ENCODE data around the gene OR13C3. TPM values are rescaled to one million over a fixed set of nuclear protein-coding genes. Genes with fewer than 3 reads are reported as not detected.

OR13C3 gene
- total RNA-seq (2011; cell fraction: chromatin; rRNA removed; ENCODE audit: low replicate concordance) = not detected in 2 replicates
- total RNA-seq (2011; cell fraction: nucleolus; rRNA removed) = not detected in 2 replicates
- total RNA-seq (2011; cell fraction: nucleoplasm; rRNA removed) = not detected in 2 replicates
- not detected in 2 replicates for total RNA-seq (2014; rRNA removed)
- total RNA-seq (2014; rRNA removed; fragmentation: Illumina TruSeq; extraction: Trizol) = not detected in 2 replicates
- total RNA-seq (2015; rRNA removed; fragmentation: Illumina TruSeq; extraction: Trizol) = not detected in 2 replicates
- not detected in 2 replicates for total RNA-seq (2021)
- not detected in 2 replicates for polyA plus RNA-seq (2011; rRNA removed)
- polyA plus RNA-seq (2011; cell fraction: cytosol; rRNA removed) = not detected in 2 replicates
- polyA plus RNA-seq (2011; cell fraction: nucleus; rRNA removed) = not detected in 2 replicates
- polyA plus RNA-seq (2012) = not detected in 2 replicates
- polyA plus RNA-seq (2014; fragmentation: Illumina TruSeq; extraction: Trizol) = not detected in 2 replicates
- polyA plus RNA-seq (2014; fragmentation: Nextera tagmentation; extraction: Ambion mirVana) = not detected
- not detected in 2 replicates for polyA plus RNA-seq (2014; rRNA removed)
- not detected in 2 replicates for polyA minus RNA-seq (2011; rRNA and poly(A)+ RNA removed)
- not detected in 2 replicates for polyA minus RNA-seq (2011; cell fraction: cytosol; rRNA and poly(A)+ RNA removed)
- not detected in 2 replicates for polyA minus RNA-seq (2011; cell fraction: nucleus; rRNA and poly(A)+ RNA removed)
- Bru-seq, nascent RNA = not detected
- not detected for BruChase-seq, experiment 1, labeled RNA remaining after a 2-hour chase
- percentile 24 among the genes with signal in this experiment for BruChase-seq, experiment 2, labeled RNA remaining after a 6-hour chase
- long read RNA-seq, experiment 1 = 0 reads
- long read RNA-seq, experiment 2 = 0 reads
- long read RNA-seq, experiment 3 = 0 reads

DNA sequence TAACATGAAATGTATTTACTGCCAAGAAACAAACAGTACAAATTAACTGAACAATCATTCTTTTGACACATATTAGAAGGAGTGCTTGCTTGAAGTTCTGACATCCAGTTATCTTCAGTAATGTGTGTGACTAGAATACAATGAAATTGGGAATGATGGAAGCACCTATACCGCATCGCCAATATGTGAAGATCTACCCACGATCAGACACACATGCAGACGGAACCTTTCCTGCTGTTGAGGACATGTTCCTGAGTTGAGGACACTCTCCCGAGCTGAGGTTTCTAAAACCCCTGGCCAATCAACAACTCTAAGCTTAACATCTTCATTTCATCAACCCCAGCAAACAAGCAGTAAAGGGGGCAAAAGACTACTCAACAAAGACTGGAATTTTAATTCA lies at the start of gene OR13C3:
Gene OR13C3 (minus strand): TSS at position 101 of the 400 bp plus-strand sequence. CDS start 133 bp downstream, outside the sequence.
- Histone ChIP-seq H3K36me3 (ENCODE audit: control insufficient read depth, insufficient read depth, low read length) (no peaks in the 10 kb centered on the region), H3K79me2 (ENCODE audit: control insufficient read depth, insufficient read depth, low read length) (no peaks in the 10 kb centered on the region), H3K27ac (ENCODE audit: extremely low read depth, low read depth, low read length) (no peak within 1 kb of the TSS), H3K4me3 (no peak within 1 kb of the TSS), H3K9me1 (ENCODE audit: control insufficient read depth, insufficient read depth, low read length) (no peaks in the 10 kb centered on the region), H3K9ac (ENCODE audit: insufficient read depth in 1 of 2, low read depth in 2 of 2, low read length in 2 of 2) (no peak within 1 kb of the TSS), H3K4me1 (replicated peaks in 1 of 2; ENCODE audit: control insufficient read depth in 2 of 2, insufficient read depth in 2 of 2, low read length in 2 of 2) (no peaks in the 10 kb centered on the region), H3K4me2 (ENCODE audit: insufficient read depth, low read length) (no peak within 1 kb of the TSS), H4K20me1 (replicated peaks; ENCODE audit: control insufficient read depth, insufficient read depth, low read length) (no peaks in the 10 kb centered on the region), H3K27me3 (ENCODE audit: control insufficient read depth in 2 of 2, insufficient read depth in 2 of 2, low read length in 2 of 2) (no peaks in the 10 kb centered on the region), H2AFZ (ENCODE audit: low read depth, low read length) (no peak within 1 kb of the TSS), H3K9me3 (replicated peaks; ENCODE audit: control insufficient read depth, insufficient read depth, low read depth, low read length) (no peaks in the 10 kb centered on the region)
- 3% methylated on average over 5 of the region's 5 CpGs for WGBS (ENCODE audit: insufficient coverage, low coverage, missing lambda C conversion rate)
- ATAC-seq (no peak), DNase-seq (ENCODE audit: extremely low read depth in 1 of 4, low spot score in 3 of 4) (no peak), FAIRE-seq (no peak)
- intact Hi-C loops (cut with micrococcal nuclease) (no loop called here), in situ Hi-C loops (cut with MboI) (no loop called here)
- BruUV-seq (replicated peaks) = no TSS peak
- TF ChIP-seq ZBED1 (IDR thresholded peaks at IDR 0.05) (no peak), TEAD4 (IDR thresholded peaks at IDR 0.05; ENCODE audit: low read length) (no peak), TEAD4 (CRISPR knock-in tag; IDR thresholded peaks at IDR 0.05; ENCODE audit: borderline replicate concordance) (no peak), SRSF9 (IDR thresholded peaks at IDR 0.05; ENCODE audit: borderline replicate concordance, low read depth, low read length) (no peak), NELFE (IDR thresholded peaks at IDR 0.05; ENCODE audit: insufficient read depth, insufficient read length) (no peak)
- TF ChIP-seq, protein P1, sequence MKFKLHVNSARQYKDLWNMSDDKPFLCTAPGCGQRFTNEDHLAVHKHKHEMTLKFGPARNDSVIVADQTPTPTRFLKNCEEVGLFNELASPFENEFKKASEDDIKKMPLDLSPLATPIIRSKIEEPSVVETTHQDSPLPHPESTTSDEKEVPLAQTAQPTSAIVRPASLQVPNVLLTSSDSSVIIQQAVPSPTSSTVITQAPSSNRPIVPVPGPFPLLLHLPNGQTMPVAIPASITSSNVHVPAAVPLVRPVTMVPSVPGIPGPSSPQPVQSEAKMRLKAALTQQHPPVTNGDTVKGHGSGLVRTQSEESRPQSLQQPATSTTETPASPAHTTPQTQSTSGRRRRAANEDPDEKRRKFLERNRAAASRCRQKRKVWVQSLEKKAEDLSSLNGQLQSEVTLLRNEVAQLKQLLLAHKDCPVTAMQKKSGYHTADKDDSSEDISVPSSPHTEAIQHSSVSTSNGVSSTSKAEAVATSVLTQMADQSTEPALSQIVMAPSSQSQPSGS (CRISPR knock-in tag; IDR thresholded peaks at IDR 0.05) = no peak
- ChIA-PET CTCF (ENCODE audit: low intra/inter-chr PET ratio) (no interaction called here), POLR2A (interaction anchor here (0.6 kb wide), 1 partner anchor 28 kb away, joined by 3 read pairs; no protein-coding TSS in a partner anchor)
